HG03108 (cell line): ENCODE results near the gene RBBP5.

Experiments used
- ATAC-seq: cut with Tn5 transposase; IDR thresholded peaks from one replicate; pipeline ENCODE4 v1.9.1; 2021; ENCODE audit warnings: moderate library complexity; ENCODE audit not compliant: unreplicated experiment

Gene RBBP5

DNA sequence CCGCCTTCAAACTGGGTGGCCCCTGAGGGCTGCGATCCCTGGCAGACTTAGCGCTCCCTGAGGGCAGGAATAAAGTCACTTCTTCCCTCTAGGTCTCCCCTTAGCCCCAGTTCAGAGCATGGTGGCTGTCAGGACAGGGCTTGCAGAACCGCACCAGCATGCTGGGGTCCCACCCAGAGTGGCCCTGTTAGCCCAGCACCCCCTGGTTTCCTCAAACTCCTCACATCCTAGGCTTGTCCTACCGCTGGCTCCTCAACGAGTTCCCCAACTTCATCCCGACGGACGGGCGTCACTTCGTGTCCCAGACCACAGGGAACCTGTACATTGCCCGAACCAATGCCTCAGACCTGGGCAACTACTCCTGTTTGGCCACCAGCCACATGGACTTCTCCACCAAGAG lies 62.9 kb downstream of the RBBP5 start:
- no peak for ATAC-seq

DNA sequence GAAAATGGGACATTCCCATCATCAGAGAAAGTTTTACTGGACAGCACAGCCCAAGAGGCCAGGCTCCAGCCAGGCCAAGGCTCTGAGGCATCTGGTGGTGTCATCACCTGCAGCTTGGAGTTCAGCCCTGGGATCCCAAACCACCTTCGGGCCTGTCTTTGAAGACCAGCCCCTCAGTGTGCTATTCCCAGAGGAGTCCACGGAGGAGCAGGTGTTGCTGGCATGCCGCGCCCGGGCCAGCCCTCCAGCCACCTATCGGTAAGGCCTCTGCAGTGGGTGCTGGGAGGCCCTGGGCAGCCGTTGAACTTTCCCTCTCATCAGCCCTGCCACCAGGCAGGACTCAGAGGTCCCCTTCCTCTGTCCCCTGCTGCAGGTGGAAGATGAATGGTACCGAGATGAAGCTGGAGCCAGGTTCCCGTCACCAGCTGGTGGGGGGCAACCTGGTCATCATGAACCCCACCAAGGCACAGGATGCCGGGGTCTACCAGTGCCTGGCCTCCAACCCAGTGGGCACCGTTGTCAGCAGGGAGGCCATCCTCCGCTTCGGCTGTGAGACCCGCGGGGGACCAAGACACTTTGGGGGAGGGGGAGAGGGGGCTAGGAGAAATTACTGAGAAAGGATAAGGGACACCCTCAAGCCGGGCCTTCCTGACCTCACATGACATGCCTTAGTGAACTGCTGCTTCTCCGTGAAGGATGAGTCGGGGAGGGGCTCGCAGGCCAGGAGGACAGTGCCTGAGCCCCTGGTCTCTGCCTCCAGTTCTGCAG lies 63.8 kb downstream of the RBBP5 start:
- no peak for ATAC-seq

DNA sequence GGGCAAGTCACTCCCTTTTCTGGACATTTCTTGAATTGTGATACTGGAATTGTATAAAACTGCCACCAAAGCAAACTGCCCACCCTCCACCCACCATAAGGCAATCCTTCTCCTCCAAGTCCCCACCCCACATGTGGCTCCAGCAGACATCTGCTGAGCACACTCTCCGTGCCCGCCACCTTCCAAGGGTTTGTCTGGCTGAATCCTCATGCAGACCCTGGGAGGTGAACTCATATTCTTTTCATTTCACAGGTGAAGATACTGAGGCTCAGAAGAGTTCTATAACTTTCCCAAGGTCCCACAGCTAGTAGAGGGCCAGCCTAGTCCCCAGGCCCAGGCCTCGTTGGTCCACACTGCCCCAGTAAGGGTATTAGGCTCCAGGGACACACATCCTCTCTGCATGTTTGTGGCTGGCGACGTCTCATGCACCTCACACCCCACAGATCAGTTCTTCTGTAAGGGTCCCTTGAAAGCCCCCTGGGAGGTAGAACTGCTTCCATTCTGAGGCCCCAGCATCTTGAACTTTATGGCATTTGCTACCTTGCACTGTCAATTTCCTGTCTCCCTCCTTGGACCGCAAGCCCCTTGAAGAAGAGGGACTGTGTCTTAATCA lies 64.7 kb downstream of the RBBP5 start:
- ATAC-seq: no peak

DNA sequence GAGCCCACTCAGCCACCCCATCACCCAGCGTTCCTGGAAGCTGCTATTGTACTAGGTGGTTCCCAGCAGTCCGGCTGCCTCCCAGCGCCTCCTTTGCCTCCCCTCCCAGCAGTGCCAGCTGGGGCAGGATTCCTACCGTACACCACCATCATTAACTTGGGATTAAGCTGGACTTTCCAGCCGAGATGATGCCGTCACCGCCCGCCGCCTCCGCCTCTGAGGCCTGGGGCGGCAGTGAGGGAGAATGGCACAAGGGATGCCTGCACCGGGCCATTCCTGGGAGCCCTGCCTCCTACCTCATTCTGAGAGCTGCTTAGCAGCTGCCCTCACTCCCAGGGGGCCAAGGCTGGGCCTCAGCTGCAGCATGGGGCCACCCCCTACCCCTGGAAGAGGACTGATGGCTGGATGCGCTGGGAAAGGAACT lies 65.6 kb downstream of the RBBP5 start:
- no peak for ATAC-seq

DNA sequence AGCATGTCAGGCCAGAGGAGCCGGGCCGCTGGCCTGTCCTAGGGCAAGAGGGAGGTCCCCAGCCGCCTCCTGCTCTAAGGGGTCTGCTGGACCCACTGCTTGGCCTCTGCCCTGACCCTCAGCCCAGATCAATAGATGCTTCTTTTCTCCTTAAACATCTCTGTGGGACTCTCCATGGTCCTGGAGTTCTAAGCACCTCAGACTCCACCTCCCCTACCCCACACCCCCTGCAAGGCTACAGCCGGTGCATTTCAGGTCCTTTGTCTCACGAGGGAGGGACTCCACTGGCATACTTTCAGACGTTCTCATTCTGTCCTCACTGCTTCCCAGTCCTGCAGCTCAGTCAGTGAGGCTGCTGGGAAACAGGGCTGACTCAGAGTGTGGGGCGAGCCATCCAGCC lies 67.8 kb downstream of the RBBP5 start:
- no peak for ATAC-seq

DNA sequence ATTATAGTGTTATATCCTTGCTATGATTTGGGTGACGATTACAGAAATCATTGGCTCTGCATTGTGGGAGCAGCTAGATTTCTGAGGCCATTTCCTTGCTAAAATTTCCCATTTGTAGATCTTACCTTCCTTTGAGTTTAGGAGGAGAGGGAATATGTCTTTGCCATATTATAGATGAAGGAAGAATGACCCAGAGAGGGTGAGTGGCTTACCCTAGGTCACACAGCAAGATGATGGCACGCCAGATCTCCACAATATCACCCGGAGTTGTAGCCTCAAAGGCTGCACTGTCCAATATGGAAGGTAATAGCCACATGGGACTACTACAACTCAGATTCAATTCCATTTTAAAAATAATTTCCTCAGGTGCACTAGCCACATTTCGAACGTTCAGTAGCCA lies 68.5 kb downstream of the RBBP5 start:
- no peak for ATAC-seq

DNA sequence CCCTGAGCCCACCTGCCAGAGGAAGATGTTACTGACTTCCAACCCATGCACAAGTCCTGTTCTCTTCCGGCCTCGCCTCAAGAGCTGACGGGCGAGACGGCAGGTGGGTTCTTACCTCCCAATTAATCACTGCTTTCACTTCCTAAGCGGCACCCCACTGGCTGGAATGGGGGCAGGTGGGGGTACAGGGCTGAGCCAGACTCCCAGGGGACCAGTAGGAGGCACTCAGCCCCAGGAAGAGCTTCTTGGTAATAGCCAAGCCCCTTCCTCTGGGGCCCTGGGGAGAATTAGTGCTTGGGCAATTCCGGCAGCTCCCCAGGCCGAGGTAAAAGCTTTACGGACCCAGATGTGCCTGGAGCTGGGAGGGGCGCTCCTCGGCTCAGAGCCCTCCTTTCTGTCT lies 69.1 kb downstream of the RBBP5 start:
- ATAC-seq: no peak

DNA sequence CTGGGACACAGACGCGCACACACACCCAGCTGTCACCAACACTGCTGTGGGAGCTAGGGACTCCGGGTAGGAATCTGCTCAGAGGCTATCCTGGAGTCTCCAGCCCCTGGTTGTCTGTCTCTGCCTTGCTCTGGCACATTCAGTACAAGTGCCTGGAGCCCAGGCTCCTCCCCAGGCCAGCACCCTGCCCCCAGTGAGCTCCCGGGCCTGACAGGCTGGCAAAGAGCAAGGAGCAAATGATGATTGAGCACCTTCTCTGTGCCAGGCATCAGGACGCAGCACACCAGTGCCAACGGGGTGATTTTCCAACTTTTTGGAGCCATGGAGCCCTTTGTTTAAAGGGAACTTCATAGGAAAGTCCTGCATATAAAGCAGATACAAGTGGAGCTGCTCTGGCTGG lies 72.3 kb downstream of the RBBP5 start:
- ATAC-seq: no peak

DNA sequence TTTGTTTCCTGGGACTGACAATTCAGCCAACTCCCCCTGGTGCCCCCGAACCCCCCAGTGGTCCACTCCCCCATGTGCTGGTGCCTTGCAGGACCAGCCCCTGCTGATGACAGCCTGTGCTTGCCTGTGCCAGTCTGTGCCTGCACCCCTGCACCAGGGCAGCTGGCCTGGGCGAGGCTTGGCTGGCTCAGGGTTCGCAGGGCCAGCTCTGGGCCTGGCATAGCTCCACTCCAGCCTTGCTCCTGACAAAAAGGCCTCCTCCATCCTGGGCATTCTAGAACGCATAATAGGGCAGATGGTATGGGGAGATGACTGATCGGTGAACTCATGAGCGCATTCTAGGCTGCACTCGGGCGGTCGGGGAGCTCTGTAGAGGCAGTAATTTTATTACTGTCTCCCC lies 73.4 kb downstream of the RBBP5 start:
- no peak for ATAC-seq

DNA sequence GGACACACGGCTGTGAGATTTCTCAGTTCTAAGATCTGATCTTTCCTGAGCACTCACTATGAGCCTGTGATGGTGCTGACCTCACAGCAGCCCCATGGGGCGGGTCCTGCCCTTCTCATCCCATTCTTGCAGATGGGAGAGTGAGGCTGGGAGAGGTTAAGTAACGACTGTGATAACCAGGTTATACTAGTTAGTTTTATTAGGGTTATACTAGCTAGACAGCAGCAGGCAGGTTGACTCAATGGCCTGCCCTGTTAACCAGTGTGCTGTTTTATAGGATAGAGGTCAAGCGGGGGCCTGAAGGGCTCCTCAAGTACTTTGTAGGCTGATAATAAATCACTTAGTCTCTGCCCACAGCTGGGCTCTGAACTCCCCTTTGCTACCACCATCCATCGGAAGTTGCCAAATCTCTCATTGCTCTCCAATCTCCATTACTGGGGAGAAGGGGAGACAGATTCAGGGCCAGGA lies 74.0 kb downstream of the RBBP5 start:
- no peak for ATAC-seq

DNA sequence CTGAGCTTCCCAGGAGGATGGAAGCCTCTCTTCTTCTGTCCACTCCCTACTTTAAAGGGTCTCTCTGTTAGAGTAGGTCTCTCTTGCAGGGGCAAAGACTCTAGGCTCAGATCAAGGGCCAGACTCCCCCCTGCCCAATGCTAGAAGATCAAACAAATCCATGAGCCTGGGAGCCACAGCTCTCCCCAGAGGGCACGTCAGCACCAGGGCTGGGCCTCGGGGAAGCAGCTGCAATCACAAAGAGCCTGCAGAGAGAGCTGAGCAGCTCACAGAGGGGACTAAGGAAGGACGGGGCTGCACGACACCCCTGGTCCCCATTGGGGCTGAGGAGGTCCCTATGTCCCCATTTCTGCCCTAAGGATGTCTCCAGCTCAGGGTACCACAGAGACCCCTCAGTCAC lies 74.9 kb downstream of the RBBP5 start:
- no peak for ATAC-seq

DNA sequence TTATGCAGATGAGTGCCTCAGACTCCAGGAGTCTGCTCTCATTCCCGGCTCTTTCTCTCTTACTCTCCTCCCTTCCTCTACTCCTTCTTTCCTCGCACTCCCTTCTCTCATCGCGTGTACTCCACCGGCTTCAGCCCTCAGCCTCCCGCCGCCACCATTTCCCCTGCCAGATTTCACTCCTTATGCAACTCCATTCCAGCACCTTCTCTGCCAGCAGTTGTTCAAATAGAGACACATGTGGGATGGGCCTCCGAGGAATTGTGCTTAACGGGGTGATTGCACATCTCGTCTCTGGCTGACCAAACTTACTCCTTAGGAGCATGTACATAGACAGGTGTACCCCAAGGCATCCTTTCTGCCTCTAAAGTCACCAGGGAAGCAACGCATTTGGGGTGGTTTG lies 76.6 kb downstream of the RBBP5 start:
- no peak for ATAC-seq

DNA sequence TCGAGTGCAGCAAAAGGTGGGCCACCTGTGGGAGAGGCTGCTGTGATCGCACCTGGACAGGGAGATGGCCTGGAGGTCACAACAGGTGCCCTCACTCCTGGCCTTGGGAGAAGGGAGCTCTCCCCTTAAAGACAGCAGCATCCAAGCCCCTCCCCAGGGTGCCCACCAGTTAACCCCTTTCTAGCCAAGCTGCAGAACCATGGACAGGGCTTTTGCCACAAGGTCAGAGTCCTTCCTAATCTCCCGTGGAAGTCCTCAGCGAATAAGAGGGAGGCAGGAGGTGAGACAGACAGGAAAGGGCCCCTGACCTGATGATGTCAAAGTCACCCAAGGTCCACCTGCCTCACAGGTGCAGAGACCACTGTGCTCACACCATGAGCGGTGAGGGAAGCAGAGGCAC lies 77.0 kb downstream of the RBBP5 start:
- ATAC-seq: no peak

DNA sequence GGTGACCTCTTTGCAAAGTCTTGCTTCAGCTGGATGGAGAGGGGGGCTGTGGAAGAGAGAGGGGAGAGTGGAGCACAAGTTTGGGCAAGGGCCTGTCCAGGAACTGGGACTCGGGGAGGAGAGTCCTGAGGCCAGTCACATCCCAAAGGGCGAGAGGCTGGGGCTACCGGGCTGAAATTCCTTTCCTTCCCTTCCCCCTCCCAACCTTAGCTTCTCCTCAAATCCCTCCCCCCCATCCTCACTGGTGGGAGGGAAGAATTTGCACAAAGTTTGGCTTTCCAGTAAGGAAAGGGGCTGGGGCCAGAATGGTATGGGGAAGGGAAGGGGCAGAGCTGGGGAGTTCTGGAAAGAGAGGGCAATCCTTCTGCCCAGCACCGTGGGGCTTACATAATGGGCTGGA lies 77.9 kb downstream of the RBBP5 start:
- no peak for ATAC-seq

DNA sequence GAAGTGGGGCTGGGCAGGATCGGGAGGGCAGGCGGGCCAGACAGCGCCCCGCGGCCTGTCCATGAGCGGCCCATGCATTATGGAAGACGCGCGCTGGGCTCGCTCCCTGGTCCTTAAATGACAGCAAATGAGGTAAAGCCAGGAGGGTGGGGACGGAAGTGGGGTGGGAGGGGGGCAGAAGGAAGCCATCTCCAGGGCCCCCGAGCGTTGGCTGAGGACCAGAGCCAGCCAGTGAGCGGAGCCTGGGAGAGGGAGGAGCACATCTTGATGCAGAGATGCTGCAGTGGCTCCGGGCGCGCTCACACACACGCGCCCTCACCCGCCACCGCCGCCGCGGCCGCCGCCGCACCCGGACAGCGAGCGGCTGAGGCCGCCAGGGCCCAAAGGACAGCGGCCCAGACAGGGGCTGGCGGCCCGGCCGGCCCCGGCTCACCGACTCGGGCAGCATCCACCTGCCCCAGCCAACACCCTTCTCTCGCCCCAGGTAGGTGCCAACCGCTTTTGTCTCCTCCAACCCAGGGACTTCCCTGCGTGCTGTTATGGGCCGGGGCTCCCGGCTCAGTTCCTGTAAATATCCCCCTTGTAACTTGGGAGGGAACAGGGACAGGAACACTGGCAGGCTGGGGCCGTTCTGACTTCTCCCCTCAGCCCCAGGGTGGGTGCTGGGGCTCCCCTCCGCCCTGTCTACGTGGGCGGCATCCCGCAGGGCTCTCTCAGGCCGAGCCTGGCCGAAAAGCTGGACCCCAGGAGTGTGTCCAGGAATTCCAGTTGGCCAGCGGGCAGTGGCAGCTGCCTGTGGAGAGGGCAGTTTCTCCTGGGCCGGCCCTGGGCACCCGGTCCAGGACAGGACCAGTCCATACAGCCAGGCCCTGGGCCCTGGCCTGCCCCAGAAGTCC lies 78.6 kb downstream of the RBBP5 start, which contains the start of gene CNTN2:
TSS of gene CNTN2 (plus strand) at position 302 of the 896 bp plus-strand sequence. CDS start 9,974 bp downstream, outside the sequence.
- no peak for ATAC-seq

DNA sequence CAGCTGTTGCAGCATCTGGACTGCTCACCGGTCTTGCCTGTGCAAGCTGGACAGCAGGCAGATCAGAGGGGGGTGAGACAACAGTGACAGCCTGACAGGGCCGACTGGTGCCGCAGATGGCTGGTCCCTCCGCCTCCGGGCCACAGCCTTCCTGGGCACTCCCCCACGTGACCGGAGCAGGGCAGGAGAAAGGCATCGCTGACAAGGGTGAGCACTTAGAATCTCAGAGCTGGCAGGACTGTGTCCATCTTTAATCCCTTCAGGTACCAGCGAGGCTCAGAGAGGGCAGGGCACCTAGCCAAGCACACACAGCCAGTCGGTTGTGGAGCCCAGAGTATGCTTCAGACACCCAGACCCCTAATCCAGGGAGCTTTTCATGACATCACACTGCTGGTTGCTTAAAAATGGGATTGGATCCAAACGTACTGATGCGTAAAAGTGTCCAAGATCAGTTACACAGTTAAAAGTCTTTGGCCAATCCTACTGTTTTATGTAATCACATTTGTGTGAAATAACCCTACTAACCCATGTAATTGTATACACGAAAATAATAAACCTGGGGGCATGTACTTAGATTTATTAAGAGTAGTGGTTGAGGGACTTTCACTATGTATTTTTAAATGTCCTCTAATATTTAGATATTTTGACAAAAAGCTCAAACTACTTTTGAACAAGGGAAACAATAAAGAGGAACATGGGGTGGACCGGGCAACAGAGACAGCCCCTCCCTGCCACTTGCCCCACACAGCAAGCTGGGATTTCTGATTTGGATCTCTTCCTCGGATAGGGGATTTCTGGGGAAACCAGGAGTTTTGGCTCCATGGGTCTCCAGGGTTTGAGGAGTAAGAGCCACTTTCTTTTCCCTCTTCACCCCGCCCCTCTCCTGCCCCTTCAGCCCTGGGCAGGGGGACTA lies 79.5 kb downstream of the RBBP5 start:
- ATAC-seq: no peak

DNA sequence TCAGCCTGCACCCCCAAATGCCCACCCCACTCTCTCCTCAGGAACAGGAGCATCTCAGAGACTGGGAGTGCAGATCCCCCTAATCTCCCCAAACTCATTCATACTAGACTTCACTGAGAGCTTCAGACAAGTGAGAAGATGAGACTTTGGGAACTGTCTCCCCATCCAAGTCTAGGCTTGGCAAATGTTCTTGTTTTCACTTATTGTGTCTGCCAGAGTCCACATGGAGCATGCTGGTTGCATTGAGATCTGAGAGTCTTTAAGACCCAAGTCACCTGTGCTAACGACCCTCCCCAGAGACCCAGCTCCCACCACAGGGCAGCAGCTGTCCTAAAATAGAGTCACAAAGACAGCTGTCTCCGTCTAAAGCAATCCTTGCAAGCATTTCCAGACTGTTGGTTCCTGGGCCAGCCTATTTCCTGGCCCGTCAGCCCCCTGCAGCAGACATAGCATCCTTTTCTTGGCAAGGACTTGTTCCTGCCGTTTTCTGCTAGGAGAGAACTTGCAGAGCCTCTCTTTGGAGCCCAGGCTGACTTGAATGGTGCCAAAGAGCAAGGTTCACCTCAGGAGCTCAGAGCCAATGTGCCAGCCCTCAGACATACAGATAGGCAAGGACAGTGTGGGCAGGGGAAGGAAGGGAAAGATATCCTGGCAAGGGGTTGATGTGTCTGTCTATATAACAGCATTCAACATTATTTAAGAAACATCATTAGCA lies 80.6 kb downstream of the RBBP5 start:
- no peak for ATAC-seq

DNA sequence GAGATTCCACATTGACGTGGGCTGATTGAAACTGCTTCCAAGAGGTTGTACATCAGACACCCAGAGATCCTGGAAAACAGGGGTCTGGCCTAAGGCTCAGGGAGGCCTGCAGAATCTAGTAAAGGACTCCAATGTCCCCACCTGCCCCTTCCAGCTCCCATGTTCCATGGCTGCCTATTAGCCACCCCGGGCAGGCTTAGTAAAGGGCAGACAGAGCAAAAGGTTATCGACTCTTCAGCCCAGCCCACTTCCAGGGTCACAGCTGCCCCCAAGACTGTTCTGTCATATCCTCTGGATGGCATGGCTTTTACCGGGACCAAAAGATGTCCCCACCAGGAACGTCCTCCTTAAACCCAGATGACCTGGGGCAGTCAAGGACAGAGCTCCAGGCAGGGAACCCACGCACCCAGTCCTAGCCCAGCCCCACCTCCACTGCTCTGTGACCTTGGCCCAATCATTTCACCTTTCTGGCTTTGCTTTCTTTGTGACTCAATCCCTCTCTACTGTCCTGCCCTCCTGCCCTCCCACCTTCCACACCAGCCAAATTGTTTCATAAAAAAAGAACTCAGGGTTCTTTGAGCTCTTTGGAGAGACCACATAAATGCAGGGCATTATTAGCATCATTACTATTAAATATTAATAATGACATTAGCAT lies 83.5 kb downstream of the RBBP5 start:
- no peak for ATAC-seq

DNA sequence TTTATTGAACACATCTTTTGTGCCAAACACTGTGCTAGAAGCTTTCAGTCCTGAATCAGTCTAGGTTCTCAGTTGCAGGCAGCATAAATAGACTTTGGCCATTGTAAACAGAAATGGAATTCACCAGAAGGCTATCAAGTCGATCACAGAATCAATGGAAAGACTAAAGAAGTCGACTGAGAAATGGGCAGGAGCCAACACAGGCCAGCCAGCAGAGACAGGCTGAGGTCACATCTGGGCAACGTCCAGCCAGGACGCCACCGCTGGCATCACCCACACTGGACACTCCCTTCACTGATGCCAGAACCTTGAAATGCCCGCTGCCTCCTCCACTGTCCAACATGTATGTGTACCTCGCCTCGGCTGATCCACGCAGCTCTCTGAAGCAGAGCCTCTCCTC lies 84.2 kb downstream of the RBBP5 start:
- no peak for ATAC-seq
